NCI-H1436 (cell line): ENCODE measurements around the gene NOXRED1.

Experiments used
- DNase-seq: peaks from one replicate; lab custom pipeline; 2025; lab: John Stamatoyannopoulos, UW

Gene NOXRED1

DNA sequence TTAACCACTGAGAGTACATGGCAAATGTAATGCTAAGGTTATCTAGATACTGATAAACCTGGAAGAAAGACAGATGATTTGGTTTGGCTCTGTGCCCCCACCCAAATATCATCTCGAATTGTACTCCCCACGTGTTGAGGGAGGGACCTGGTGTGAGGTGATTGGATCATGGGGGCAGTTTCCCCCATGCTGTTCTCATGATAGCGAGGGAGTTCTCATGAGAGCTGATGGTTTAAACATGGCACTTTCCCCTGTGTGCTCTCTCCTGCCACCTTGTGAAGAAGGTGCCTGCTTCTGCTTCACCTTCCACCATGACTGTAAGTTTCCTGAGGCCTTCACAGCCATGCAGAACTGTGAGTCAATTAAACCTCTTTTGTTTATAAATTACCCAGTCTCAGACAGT lies 14.2 kb downstream of the NOXRED1 start:
- DNase-seq = peak; percentile 3

DNA sequence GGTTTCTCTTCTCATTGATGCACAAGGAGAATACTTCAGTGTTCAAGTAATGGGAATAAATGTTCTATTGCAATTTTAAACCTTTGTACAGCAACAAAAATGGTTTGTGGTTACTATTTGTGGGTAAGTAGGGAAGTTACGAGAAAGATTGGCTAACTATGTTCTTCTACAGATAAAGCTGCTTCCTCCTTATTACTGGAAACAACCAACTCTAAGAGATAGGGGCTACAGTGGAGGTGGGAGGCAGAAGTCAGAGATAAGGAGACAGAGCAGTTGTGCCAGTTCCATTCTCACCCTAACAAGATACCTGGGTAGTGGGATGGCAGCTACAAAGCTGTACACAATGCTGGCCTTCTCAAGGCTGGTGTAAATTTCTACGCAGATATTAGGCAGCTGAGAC lies 16.2 kb downstream of the NOXRED1 start:
- DNase-seq = no peak

DNA sequence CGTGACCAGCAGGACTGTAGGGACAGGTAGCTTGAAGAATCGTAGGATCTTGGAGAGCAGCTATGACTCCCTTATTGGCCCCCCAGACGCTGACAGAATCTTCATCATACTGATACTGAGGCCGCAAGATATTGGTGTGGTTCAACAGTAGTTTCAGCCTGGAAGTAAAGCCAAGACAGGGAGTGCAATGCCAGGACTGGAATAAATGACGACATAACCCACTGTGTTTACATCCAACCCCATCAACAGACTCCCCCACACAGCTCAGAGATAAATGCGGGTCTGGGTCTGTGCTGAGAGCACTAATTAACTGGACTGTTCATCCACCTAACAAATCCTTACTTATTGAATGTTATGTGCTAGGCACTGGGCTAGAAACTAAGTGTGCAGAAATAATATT lies 16.6 kb downstream of the NOXRED1 start:
- DNase-seq = no peak

DNA sequence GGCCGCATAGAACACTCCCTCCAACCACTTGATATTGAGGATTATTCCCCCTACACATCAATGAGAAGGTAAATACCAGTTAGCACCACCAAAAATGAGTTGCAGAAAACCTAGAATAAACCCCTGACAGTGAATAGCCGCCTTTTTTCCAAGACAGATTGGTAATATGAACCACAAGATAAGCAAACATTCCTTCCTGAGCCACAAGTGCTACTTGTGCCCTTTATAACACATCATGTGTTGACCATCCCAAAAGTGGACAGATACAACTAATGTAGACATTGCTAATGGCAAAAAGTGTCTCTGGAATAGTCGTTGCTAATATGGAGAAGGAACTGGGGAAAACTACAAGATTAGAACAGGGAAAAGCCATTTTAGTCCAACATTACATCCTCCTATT lies 17.2 kb downstream of the NOXRED1 start:
- DNase-seq = no peak

DNA sequence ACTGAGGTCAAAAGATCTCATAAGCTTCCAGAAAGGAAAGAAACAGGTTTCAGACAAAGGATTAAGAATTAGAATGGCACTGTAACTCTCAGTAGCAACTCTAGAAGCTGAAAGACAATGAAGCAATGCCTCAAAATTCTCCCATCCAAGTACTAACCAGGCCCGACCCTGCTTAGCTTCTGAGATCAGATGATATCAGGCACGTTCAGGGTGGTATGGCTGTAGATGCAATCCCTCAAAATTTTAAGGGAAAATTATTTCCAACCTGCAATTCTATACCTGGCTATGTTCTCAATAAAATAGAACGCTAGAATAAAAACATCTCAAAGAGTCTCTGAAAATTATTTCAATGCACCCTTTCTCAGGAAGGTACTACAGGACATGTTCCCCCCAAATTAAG lies 19.6 kb downstream of the NOXRED1 start:
- no peak for DNase-seq

DNA sequence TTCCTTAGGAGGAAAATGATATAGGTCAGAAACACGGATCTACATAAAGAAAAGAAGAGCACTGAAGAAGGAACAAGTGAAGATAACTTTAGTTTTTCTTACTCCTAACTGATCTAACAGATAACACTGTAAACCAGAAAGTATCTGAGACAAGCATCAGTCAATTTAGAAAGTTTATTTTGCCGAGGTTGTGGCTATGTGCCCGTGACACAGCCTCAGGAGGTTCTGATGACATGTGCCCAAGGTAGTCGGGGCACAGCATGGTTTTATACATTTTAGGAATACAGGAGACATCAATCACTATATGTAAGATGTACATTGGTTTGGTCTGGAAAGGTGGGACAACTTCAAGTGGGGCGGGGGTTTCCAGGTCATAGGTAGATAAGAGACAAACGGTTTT lies 23.1 kb downstream of the NOXRED1 start:
- DNase-seq = no peak

DNA sequence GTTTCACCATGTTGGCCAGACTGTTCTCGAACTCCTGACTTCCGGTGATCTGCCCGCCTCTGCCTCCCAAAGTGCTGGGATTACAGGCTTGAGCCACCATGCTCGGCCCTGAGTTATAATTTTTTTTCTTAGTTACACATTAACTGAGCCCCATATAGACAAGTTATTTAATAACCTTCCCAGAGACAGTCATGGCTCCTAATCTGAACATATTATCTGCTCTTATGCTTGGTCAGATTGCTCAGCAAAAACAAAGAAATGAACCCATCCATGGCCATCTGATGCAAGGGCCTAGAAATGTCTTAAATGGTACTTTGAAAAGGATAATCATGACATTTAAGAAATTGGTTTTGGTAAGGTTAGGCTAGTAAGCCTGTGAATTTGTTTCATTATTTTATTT lies 33.1 kb downstream of the NOXRED1 start:
- no peak for DNase-seq

DNA sequence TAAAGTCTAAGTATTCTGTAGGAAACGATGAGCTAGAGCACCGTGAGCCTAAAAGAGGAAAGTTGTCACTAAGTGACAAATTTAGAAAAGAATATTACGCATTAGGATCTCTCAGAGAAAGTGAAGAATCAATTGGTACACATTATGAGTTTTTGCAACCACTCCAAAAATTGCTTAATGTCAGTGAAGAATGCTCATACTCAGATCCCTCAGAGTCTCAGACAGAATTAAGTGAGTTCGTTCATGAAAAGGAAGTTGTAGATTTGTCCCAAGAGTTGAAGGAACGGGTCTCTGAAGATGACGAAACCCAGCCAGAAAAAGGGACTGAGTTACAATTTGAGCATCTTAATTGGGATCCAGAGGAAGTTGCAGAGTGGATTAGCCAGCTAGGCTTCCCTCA lies 44.6 kb downstream of the NOXRED1 start:
- no peak for DNase-seq

DNA sequence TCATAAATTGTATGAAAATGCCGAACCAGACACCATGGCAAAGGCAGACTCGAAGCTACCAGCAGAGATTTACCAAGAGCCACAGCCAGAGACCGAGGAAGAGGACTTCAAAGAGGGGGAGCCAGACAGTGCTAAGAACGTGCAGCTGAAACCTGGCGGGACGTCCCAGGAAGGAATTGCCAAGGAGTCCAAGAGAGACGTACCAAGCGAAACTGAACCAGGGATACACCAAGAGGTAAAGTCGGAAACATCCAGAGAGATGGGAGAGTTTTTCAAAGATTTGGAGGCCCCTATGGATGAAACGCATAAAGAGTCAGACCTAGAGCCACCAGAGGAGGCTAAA lies 45.9 kb downstream of the NOXRED1 start:
- no peak for DNase-seq

DNA sequence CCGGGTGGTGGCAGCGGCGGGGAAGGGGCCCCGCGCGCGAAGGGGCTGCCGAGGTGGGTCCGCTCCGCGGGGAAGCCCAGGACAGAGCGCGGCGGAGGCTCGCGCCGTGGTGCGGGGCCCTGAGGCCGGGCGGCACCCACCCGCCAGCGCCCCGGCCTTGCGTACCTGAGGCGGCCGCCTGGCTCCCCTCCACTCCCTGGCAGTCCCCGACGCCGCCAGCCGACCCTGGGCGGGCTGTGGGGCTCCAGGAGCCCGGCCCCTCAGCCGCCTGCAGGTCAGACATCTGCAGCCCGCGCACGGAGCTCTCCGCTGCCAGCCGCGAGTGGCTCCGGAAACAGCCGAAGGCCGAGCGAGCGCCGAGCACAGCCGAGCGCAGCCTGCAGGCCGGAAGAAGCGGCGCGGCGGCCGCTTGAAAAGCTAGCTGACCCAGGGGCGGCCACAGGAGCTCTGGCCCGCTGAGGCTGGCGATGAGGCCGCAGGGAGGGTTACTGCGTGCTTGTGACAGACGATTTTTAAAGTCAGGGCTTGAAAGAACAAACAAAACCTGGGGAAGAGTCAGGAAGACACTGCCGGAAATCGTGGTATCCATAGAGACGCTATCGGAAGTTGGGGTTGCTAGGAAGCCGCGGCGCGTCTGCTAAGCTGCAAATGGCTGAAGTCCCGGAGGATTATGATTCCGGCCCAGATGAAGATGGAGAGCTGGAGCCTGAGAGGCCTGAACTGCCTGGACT lies 46.4 kb downstream of the NOXRED1 start, which contains the start of the genes SAMD15 and TMED8:
TSS of gene SAMD15 (plus strand) at position 609 of the 731 bp plus-strand sequence. CDS start at position 649, 40 bp downstream.
TSS of gene TMED8 (minus strand) at position 324 of the 731 bp plus-strand sequence. CDS start at position 283, 41 bp downstream.
- peak; percentile 65 for DNase-seq

DNA sequence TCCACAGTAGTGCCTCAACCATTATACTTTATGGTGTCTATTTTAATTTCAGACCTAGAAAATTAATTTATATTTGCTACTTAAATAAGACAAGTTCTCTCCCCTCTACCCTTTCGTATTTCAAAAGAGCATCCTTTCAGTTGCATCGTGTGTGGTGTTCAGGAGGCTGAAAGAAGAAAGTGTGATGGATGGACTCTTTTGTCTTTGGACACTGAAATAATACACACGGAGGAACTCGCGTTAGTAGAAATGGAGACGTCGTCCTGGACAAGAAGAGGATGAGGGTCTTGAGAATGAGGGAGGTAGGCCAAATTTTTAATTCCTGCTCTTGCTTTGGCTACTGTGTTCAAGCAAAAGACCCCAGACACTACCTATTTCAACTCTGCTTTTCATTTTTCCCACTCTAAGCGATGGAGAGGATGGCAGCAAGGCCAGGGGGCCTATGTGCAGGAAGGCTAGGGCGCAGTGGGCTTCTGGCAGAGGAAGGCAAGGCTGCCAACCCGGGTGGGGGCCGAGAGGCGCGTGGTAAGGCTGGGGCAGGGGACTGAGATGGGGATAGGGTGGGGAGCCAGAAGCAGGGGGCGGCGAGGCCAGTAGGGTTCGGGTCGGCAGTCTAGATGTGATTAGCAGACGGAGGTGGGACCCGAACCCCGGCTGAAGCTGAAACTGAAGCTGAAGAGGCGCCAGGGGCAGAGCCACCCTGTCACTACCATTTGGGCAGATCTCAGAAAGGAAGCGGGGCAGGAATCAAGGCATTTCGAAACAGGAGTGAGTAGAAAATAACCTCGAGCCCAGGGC lies 47.2 kb downstream of the NOXRED1 start:
- no peak for DNase-seq

DNA sequence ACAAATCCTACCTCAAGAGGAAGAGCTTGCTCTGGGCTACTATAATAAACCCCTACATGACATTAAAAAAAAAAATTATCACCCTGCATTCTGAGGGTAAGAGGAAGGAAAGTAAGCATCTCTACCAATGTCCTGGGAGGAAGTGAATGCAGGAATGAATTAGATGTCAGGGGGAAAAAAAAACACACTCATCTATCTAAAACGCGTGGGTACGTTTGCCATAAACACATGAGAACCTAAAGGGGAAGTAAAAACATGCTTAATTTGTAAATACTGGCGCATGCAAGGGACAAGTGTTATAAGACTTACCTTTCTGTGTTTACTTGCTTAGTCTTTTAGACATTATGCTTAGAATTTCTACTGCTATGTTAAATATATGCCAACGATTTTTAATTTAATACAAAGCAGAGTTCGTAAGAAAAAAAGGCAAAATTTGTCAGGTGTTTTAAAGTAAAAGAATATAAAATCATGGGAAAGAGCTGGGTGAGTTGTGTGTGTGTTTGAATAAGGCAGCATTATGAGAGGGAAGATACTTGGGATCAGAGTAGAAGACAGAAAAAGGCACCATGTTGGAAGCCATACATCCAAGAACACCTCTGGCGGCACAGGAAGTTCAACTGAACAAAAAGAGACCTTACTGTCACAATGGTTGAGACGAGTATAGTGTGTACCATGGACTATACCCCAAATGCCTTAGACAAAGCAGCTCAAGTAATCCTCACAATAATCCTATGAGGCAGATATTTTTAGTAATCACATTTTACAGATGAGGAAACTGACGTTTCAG lies 48.0 kb downstream of the NOXRED1 start:
- DNase-seq = no peak

DNA sequence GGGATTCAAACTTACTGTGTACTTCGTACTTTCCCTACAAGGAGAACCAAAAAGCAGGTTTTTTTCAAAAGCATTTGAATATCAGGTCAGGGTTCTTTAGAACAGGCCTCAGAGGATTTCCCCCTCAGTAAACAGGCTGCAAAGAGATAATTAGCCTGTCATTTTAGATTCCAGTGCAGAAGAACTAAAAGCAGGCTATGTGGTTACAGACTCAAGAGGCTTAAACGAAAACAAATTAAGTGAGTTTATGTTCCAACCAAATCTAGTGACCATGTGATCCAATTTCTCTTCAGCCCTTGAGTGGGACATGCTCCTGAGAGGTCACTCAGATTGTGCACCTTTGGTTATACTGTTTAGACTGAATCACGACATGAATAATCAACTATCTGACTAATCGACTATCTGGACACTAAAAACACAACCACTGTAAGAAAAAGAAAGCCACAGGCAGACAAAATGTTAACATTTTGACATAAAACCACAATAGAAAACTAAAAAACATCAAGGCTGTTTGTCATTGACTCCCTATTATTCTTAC lies 51.0 kb downstream of the NOXRED1 start:
- DNase-seq = no peak

DNA sequence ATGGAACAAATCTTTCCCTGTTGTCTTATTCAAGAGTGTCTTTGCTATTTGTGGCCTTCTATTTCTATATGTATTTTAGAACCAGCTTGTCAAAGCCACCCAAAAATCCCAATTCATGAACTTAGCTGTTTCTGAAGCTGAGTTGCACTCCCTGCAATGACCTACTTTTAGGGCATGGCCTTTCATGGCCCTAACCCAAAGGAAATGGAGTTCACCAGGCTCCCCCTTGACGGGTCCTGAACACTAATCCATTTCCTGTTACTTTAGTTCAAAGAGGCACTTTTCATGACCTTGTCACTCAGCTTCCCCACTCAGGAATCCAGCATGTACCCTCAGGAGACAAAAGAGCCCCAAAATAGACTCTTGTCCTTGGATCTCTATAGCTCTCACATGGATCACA lies 54.0 kb downstream of the NOXRED1 start:
- DNase-seq = no peak

DNA sequence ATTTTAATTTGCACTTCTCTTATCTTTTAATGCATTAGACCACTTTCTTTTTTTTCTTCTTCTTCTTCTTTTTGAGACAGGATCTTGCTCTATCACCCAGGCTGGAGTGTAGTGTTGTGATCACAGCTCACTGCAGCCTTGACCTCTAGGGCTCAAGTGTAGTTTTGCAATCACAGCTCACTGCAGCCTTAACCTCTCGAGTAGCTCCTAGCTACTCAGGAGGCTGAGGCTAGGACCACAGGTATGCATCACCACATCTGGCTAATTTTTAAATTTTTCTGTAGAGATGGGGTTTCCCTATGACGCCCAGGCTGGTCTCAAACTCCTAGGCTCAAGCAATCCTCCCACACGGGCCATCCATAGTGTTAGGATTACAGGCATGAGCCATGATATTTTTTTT lies 59.2 kb downstream of the NOXRED1 start:
- no peak for DNase-seq

DNA sequence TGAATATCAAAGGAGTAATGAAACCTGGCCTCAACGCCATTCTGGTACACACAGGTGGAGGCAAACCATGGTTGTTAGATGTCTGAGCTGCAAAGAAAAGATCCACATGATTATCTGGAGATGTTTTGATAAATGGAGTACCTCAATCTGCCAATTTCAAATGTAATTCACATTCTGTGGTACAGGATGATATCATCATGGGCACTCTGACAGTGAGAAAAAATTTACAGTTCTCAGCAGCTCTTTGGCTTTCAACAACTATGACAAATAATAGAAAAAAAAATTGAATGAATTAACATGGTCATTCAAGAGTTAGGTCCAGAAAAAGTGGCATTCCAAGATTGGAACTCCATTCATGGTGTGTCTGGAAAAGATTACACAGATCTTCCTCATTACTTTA lies 63.7 kb downstream of the NOXRED1 start:
- DNase-seq = no peak

DNA sequence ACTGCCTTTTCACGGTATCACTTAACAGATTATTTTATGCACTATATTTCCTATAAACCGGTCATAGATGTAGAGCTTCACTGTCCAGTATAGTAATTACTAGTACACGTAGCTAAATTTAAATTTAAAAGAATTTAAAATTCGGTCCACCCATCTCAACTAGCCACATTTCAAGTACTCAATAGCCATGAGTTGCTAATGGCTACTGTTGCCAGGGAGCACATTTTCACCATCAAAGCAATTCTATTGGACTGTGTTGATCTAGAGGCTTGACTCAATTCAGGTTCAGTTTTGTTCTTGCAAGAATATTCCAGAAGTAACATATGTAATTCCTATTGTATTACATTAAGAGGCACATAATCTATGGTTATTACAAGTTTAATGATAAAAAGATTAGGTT lies 66.4 kb downstream of the NOXRED1 start:
- no peak for DNase-seq

DNA sequence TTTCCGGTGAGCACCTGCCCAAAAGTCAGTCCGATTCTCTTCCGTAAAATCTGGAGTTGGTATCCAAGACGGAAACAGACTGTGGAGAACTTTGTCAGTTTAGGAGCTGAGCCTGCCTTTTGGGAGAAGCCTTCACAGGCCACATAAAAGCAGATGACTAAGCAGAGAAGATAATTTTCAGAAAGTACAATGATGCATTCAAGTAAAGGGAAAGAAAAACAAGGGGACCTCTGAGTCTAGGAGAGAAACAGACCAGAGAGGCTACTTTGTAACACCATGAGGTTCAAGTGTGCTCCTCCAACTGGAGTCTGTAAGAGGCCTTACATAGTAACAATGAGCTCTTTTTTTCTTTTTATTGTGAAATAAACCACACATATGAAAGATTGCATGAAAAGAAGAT lies 67.5 kb downstream of the NOXRED1 start:
- DNase-seq = no peak

DNA sequence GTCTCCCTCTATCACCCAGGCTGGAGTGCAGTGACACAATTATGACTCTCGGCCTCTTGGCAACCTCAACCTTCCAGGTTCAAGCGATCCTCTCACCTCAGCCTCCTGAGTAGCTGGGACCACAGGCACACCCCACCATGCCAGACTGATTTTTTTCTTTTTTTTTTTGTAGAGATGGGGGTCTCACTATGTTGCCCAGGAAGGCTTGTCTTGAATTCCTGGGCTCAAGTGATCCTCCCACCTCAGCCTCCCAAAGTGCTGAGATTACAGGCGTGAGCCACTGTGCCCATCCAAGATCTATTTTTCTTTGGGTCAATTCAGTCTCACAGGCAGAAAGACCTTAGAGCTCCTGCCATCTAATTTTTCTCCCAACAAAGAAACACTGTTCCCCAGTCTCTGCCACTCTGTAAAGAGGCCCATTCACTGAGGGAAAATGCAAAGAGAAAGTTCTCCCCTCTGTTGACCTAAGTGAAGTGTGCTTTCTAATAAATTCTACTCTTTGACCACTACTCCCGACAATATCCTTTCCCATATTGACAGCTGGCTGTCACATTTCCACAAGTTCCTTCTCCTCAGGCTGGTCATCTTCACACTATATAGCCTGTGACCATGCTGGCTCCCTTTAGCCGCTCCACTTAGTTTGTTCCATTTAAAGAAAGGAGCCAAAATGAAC lies 69.7 kb downstream of the NOXRED1 start:
- no peak for DNase-seq

DNA sequence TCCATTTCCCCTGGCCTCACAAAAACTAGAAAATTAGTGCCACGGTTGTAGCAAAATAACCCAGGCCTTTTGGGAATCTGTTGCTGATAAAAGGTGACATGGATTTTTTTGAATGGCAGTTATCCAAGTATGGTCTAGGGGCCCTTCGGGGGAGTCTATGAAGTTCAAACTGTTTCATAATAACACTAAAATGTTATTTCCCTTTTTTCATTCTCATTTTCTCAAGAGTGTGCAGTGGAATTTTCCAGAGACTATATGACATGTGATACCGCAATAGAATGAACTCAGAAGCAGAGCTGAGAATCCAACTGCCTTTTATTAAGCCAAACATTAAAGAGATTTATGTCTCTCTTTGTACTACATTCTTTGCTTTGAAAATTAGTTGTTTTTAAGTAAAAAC lies 75.6 kb downstream of the NOXRED1 start:
- no peak for DNase-seq

DNA sequence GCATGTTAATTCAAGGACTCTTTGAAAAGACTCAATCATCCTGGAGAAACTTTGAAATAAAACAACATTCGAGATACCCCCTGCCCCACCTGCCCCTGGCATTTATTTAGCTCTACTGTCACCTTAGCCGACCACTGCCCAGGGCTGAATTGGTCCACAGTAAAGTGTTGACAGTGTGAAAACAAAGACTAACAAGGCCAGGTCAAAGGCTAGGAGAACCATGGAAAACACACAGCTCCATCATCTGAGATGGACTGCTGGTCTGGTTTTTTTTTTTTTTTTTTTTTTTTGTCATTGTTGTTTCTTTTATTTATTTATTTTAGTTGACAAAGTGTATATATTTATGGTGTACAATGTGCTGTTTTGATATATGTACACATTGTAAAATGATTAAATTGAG lies 76.8 kb downstream of the NOXRED1 start:
- DNase-seq = no peak
